ENCODE measurements around the gene SGF29.
"Not testable (repeated sequence)": the region's sequence is repeated elsewhere in the genome, so short reads cannot be mapped to it uniquely, and the experiment has no call there.

SGF29 gene

GRCh38 chr16:28569021-28569420 is 15.3 kb downstream of the SGF29 start:
- DNase-seq, result no peak

GRCh38 chr16:28569968-28570752 is 16.4 kb downstream of the SGF29 start:
- no peak for DNase-seq

GRCh38 chr16:28572696-28573510 is 19.2 kb downstream of the SGF29 start:
- DNase-seq, result no peak

- no peak for DNase-seq
Measured at GRCh38 chr16:28573738-28574718, 20.3 kb downstream of the SGF29 start.

GRCh38 chr16:28574925-28575324 is 21.2 kb downstream of the SGF29 start:
- DNase-seq, result no peak

GRCh38 chr16:28575446-28576109 is 21.9 kb downstream of the SGF29 start:
- DNase-seq, result no peak

- DNase-seq, result no peak
Measured at GRCh38 chr16:28580726-28581315, 27.1 kb downstream of the SGF29 start.

GRCh38 chr16:28585674-28586073 is 32.0 kb downstream of the SGF29 start:
- DNase-seq, result no peak

GRCh38 chr16:28586466-28586865 is 32.7 kb downstream of the SGF29 start:
- DNase-seq, result no peak

- no peak for DNase-seq
Measured at GRCh38 chr16:28587386-28587785, 33.7 kb downstream of the SGF29 start.

GRCh38 chr16:28589069-28589468 is 35.3 kb downstream of the SGF29 start:
- DNase-seq, result no peak

- DNase-seq, result no peak
Measured at GRCh38 chr16:28589930-28590329, 36.2 kb downstream of the SGF29 start.

GRCh38 chr16:28590384-28591340 is 36.9 kb downstream of the SGF29 start:
- no peak for DNase-seq

- no peak for DNase-seq
Measured at GRCh38 chr16:28591355-28591754, 37.6 kb downstream of the SGF29 start.

- no peak for DNase-seq
Measured at GRCh38 chr16:28592511-28592910, 38.8 kb downstream of the SGF29 start.

GRCh38 chr16:28592979-28593553 is 39.3 kb downstream of the SGF29 start:
- no peak for DNase-seq

GRCh38 chr16:28595451-28595850 is 41.7 kb downstream of the SGF29 start:
- not testable (repeated sequence) for DNase-seq

- no peak for DNase-seq
Measured at GRCh38 chr16:28596115-28596630, 42.5 kb downstream of the SGF29 start.

- DNase-seq, result no peak
Measured at GRCh38 chr16:28596840-28597691, 43.3 kb downstream of the SGF29 start, which contains the start of gene SULT1A2. Gene SULT1A2 (minus strand): TSS chr16:28597050. CDS start chr16:28595930, 1,120 bp downstream.

All from NCI-H1417 treated with DMSO at 0.1 percent for 48 hours (cell line).